ENCODE data around the gene ALDOC.

Gene ALDOC

DNA sequence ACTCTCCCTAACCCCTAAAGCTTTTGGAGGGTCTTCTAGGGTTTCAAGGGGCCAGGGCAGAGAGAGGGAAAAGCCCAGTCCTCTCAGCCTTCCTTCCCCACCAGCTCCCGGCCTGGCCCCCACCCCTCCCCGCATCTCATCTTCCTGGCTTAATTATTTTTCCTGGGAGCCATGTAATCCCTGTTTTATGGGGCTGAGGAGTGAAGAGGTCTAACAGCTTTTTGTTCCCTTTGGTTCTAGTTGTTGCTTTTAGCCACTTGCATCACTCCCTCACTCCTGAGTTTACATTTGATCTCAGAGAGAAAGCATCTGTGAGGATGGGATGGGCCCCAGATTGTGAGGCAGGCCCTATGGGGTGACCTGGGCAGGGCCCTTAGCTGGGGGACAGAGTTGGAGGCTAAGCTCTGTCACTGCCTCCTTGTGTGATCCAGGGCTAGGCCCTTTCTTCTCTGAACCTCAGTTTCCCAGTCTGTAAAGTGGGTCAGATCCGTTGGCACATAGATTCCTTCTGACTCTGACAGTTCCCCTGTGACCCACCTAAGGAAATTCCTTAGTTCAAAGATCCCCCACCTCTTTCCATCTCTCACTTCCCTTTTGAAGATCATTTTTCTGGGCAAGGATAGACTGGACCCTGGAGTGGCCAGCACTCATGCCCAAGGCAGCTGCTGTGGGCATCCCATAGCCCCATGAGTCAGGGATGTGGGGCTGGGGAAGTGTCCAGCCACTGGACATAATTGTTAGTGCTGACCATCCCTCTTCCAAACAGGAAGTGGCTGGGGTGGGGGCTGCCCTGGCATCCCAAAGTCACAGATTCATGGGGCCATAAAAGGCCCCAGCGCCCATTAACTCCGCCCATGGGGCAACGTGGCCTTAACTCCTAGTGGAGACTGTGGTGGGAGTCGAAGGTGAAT, 44.4 kb downstream of the ALDOC start:
- no peak for DNase-seq (ENCODE audit: low read depth, low spot score)

- no peak for DNase-seq (ENCODE audit: low read depth, low spot score)
Observed at GRCh38 chr17:28530926-28531325, 45.8 kb downstream of the ALDOC start.

GRCh38 chr17:28530250-28530649, 46.4 kb downstream of the ALDOC start:
- no peak for DNase-seq (ENCODE audit: low read depth, low spot score)

- DNase-seq (ENCODE audit: low read depth, low spot score) = no peak
Observed at GRCh38 chr17:28529013-28529400, 47.7 kb downstream of the ALDOC start.

- DNase-seq (ENCODE audit: low read depth, low spot score) = no peak
Observed at GRCh38 chr17:28528327-28529012, 48.2 kb downstream of the ALDOC start.

- no peak for DNase-seq (ENCODE audit: low read depth, low spot score)
Observed at GRCh38 chr17:28527859-28528258, 48.8 kb downstream of the ALDOC start.

DNA sequence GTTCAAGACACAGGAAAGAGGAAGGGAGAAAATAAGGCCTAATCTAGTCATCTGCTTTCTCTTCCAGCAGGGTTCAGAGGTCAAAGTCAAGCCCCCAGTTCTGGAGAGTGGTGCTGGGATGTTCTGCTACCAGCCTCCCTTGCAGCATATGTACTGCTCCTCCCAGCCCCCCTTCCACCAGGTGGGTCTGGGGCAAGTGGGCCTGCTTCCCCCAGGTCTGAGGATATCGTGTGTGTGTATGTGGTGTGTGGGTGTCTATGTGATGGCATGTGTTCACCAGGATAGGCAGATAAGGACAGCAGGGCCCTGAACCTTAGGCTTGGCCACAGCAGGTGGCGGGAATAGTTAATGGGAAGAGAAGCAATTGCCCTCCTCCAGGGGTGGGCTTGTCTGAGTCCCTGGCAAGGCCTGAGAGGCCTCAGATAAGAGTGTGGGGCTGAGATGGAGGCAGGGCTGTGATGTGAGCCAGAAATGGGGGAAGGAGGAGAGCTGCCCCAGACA, 49.5 kb downstream of the ALDOC start:
- DNase-seq (ENCODE audit: low read depth, low spot score) = no peak

- DNase-seq (ENCODE audit: low read depth, low spot score) = no peak
Observed at GRCh38 chr17:28526381-28526780, 50.3 kb downstream of the ALDOC start.

DNA sequence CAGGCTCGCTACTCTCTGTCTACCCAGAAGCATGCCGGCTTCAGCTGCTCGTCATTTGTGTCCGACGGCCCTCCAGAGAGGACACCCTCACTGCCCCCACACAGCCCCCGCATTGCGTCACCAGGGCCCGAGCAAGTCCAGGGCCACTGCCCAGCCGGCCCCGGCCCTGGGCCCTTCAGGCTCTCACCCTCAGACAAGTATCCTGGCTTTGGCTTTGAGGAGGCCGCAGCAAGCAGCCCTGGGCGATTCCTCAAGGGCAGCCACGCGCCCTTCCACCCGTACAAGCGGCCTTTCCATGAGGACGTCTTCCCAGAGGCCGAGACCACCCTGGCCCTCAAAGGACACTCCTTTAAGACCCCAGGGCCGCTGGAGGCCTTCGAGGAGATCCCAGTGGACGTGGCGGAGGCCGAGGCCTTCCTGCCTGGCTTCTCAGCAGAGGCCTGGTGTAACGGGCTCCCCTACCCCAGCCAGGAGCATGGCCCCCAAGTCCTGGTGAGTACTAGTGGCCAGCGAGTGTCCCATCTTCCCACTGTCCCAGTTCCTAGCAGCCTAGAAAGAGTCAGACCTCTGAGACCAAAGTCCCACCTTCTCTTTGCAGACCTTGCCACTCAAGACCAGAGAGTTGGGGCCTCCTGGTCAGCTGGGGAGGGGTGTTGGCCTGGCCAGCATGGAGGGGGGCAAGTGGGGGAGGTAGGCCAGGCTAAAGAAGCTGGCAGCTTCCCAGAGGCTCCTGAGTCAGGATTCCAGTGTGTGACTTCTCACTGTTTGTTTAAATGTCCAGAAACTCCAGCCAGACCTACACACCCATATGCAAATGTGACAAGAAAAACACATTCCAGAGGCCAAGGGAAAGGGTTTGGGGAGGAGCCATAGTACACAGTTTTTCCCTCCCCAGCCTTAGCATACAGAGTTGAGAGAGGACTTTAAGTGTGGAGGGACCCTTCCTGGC, 51.9 kb downstream of the ALDOC start:
- no peak for DNase-seq (ENCODE audit: low read depth, low spot score)

- DNase-seq (ENCODE audit: low read depth, low spot score) = no peak
Observed at GRCh38 chr17:28523876-28524275, 52.8 kb downstream of the ALDOC start.

- DNase-seq (ENCODE audit: low read depth, low spot score) = no peak
Observed at GRCh38 chr17:28523186-28523585, 53.5 kb downstream of the ALDOC start.
